Measurements from ENCODE around the gene TECTA.

DNA sequence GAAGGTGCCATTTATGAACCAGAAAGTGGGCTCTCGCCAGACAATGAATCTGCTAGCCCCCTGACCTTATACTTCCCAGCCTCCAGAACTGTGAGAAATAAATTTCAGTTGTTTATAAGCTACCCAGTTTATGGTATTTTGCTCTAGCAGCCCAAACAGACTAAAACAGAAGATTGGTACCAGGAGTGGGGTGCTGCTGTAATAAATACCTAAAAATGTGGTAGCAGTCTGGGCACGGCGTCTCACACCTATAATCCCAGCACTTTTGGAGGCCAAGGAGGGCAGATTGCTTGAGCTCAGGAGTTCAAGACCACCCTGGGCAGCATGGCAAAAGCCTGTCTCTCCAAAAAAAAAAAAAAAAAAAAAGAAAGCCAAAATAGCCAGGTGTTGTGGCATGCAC, 21.3 kb downstream of the TECTA start:
- TF ChIP-seq, protein P1, sequence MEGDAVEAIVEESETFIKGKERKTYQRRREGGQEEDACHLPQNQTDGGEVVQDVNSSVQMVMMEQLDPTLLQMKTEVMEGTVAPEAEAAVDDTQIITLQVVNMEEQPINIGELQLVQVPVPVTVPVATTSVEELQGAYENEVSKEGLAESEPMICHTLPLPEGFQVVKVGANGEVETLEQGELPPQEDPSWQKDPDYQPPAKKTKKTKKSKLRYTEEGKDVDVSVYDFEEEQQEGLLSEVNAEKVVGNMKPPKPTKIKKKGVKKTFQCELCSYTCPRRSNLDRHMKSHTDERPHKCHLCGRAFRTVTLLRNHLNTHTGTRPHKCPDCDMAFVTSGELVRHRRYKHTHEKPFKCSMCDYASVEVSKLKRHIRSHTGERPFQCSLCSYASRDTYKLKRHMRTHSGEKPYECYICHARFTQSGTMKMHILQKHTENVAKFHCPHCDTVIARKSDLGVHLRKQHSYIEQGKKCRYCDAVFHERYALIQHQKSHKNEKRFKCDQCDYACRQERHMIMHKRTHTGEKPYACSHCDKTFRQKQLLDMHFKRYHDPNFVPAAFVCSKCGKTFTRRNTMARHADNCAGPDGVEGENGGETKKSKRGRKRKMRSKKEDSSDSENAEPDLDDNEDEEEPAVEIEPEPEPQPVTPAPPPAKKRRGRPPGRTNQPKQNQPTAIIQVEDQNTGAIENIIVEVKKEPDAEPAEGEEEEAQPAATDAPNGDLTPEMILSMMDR (IDR thresholded peaks at IDR 0.05), result no peak
- TF ChIP-seq, protein P2, sequence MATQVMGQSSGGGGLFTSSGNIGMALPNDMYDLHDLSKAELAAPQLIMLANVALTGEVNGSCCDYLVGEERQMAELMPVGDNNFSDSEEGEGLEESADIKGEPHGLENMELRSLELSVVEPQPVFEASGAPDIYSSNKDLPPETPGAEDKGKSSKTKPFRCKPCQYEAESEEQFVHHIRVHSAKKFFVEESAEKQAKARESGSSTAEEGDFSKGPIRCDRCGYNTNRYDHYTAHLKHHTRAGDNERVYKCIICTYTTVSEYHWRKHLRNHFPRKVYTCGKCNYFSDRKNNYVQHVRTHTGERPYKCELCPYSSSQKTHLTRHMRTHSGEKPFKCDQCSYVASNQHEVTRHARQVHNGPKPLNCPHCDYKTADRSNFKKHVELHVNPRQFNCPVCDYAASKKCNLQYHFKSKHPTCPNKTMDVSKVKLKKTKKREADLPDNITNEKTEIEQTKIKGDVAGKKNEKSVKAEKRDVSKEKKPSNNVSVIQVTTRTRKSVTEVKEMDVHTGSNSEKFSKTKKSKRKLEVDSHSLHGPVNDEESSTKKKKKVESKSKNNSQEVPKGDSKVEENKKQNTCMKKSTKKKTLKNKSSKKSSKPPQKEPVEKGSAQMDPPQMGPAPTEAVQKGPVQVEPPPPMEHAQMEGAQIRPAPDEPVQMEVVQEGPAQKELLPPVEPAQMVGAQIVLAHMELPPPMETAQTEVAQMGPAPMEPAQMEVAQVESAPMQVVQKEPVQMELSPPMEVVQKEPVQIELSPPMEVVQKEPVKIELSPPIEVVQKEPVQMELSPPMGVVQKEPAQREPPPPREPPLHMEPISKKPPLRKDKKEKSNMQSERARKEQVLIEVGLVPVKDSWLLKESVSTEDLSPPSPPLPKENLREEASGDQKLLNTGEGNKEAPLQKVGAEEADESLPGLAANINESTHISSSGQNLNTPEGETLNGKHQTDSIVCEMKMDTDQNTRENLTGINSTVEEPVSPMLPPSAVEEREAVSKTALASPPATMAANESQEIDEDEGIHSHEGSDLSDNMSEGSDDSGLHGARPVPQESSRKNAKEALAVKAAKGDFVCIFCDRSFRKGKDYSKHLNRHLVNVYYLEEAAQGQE (IDR thresholded peaks at IDR 0.05; ENCODE audit: insufficient read depth in 1 of 2, low read depth in 2 of 2, low read length in 1 of 2), result no peak
- no peak for TF ChIP-seq SIN3A (IDR thresholded peaks at IDR 0.05; ENCODE audit: borderline replicate concordance, insufficient read depth, low read depth, low read length)
- no peak for TF ChIP-seq POLR2AphosphoS5 (IDR thresholded peaks at IDR 0.05; ENCODE audit: low read depth, low read length)
- TF ChIP-seq TCF7L2 (IDR thresholded peaks at IDR 0.05; ENCODE audit: low read depth, low read length), result no peak
